ENCODE results near the gene NDC80.
A peak's percentile ranks its signal among the peaks of the same experiment; 100 is the strongest.
"Not testable (repeated sequence)": the region's sequence is repeated elsewhere in the genome, so short reads cannot be mapped to it uniquely, and the experiment has no call there.

The NDC80 gene

GRCh38 chr18:2627821-2628276 is 56.5 kb downstream of the NDC80 start:
- no peak for DNase-seq (ENCODE audit: low spot score)

GRCh38 chr18:2629003-2629402 is 57.6 kb downstream of the NDC80 start:
- DNase-seq (ENCODE audit: low spot score): no peak

GRCh38 chr18:2635586-2635985 is 64.2 kb downstream of the NDC80 start:
- DNase-seq (ENCODE audit: low spot score): no peak

GRCh38 chr18:2636126-2636631 is 64.8 kb downstream of the NDC80 start:
- no peak for DNase-seq (ENCODE audit: low spot score)

- DNase-seq (ENCODE audit: low spot score): no peak
These were observed 70.3 kb downstream of the NDC80 start for GRCh38 chr18:2641638-2642037.

- DNase-seq (ENCODE audit: low spot score): no peak
These were observed 71.4 kb downstream of the NDC80 start for GRCh38 chr18:2642771-2643170.

- DNase-seq (ENCODE audit: low spot score): no peak
These were observed 73.2 kb downstream of the NDC80 start for GRCh38 chr18:2644535-2644934.

GRCh38 chr18:2651981-2652380 is 80.6 kb downstream of the NDC80 start:
- no peak for DNase-seq (ENCODE audit: low spot score)

- DNase-seq (ENCODE audit: low spot score): no peak
These were observed 82.1 kb downstream of the NDC80 start for GRCh38 chr18:2653467-2653866.

- no peak for DNase-seq (ENCODE audit: low spot score)
These were observed 83.0 kb downstream of the NDC80 start for GRCh38 chr18:2654169-2654927.

GRCh38 chr18:2654928-2655177 is 83.5 kb downstream of the NDC80 start:
- DNase-seq (ENCODE audit: low spot score): no peak

- peak; percentile 86 for DNase-seq (ENCODE audit: low spot score)
These were observed 84.0 kb downstream of the NDC80 start, which contains the start of gene SMCHD1 for GRCh38 chr18:2655178-2655953. SMCHD1 (plus strand) TSS chr18:2655726; CDS start chr18:2656076, 350 bp downstream.

- no peak for DNase-seq (ENCODE audit: low spot score)
These were observed 84.5 kb downstream of the NDC80 start for GRCh38 chr18:2655954-2656236.

GRCh38 chr18:2656237-2656980 is 85.1 kb downstream of the NDC80 start:
- no peak for DNase-seq (ENCODE audit: low spot score)

GRCh38 chr18:2656981-2657512 is 85.7 kb downstream of the NDC80 start:
- peak; percentile 36 for DNase-seq (ENCODE audit: low spot score)

- peak; percentile 43 for DNase-seq (ENCODE audit: low spot score)
These were observed 86.6 kb downstream of the NDC80 start for GRCh38 chr18:2657788-2658458.

- not testable (repeated sequence) for DNase-seq (ENCODE audit: low spot score)
These were observed 89.5 kb downstream of the NDC80 start for GRCh38 chr18:2660849-2661248.

GRCh38 chr18:2662288-2662687 is 90.9 kb downstream of the NDC80 start:
- not testable (repeated sequence) for DNase-seq (ENCODE audit: low spot score)

GRCh38 chr18:2662990-2663389 is 91.6 kb downstream of the NDC80 start:
- DNase-seq (ENCODE audit: low spot score): no peak

All from hematopoietic multipotent progenitor cell treated with erythropoietin and hydrocortisone succinate and interleukin-3 and kit ligand, for 17 days (in vitro differentiated cells).